ENCODE data around the gene C6orf132. TPM values are rescaled to one million over a fixed set of nuclear protein-coding genes. Genes with fewer than 3 reads are reported as not detected.

Gene C6orf132
- total and polyA plus RNA-seq, 2 experiments from 2014 or later = 22.2 to 40.9 TPM

GRCh38 chr6:42138190-42138589 is 4.2 kb downstream of the C6orf132 start:
- H3K27ac ChIP-seq (ENCODE audit: low read depth) = peak overlapping the region; percentile 97
- H3K4me2 ChIP-seq = peak overlapping the region; percentile 99; the same call in 1 of the 2 replicates
- H3K4me1 ChIP-seq (ENCODE audit: insufficient read depth) = peaks cover 74% of the 10 kb centered on the region
- Mint-ChIP-seq H3K4me3 (peak overlapping the region; percentile 41; the same call in 2 of the 3 replicates), H3K27me3 (ENCODE audit: insufficient read depth, low read depth, poor library complexity) (peaks cover 19% of the 10 kb centered on the region), H3K9me3 (no peaks in the 10 kb centered on the region), H3K27ac (peak overlapping the region; percentile 87), H3K4me1 (peaks cover 69% of the 10 kb centered on the region), H3K36me3 (ENCODE audit: low read depth) (peaks cover 24% of the 10 kb centered on the region)
- ATAC-seq = no peak
- peak overlapping the region; percentile 99; the same call in 1 of the 2 replicates for H3K4me3 ChIP-seq
- no peak for DNase-seq (ENCODE audit: low spot score)
- peaks cover 36% of the 10 kb centered on the region for H3F3A ChIP-seq (replicated peaks; ENCODE audit: low read depth)
- TF ChIP-seq REST (IDR thresholded peaks at IDR 0.05; ENCODE audit: unreplicated experiment) = no peak
- no peak for TF ChIP-seq ZNF331 (CRISPR knock-in tag; IDR thresholded peaks at IDR 0.05; ENCODE audit: low read depth)
- TF ChIP-seq STAT1 (IDR thresholded peaks at IDR 0.05; ENCODE audit: unreplicated experiment) = no peak
- TF ChIP-seq EZH2phosphoT487 (IDR thresholded peaks at IDR 0.05; ENCODE audit: unreplicated experiment) = no peak
- no peak for TF ChIP-seq NANOG (IDR thresholded peaks at IDR 0.05; ENCODE audit: borderline replicate concordance)
- TF ChIP-seq JUNB (IDR thresholded peaks at IDR 0.05; ENCODE audit: unreplicated experiment) = no peak
- no peak for TF ChIP-seq EZH2 (IDR thresholded peaks at IDR 0.05; ENCODE audit: low read depth, unreplicated experiment)
- TF ChIP-seq ZNF114 (CRISPR knock-in tag; IDR thresholded peaks at IDR 0.05) = no peak
- TF ChIP-seq CTCF (conservative IDR thresholded peaks at IDR 0.05; ENCODE audit: low read depth in 2 of 2) = no peak
- no peak for TF ChIP-seq CREB1 (CRISPR knock-in tag; IDR thresholded peaks at IDR 0.05; ENCODE audit: low read depth)
- TF ChIP-seq POLR2AphosphoS5 (IDR thresholded peaks at IDR 0.05; ENCODE audit: low read depth) = no peak
- TF ChIP-seq ZNF462 (CRISPR knock-in tag; IDR thresholded peaks at IDR 0.05) = no peak
- no peak for TF ChIP-seq ETS1 (IDR thresholded peaks at IDR 0.05)
- peaks cover 12% of the 10 kb centered on the region; the same call in 1 of the 2 replicates for H3K36me3 ChIP-seq (ENCODE audit: insufficient read depth)
- H3K9me2 ChIP-seq (ENCODE audit: insufficient read depth) = no peaks in the 10 kb centered on the region
- H3K79me2 ChIP-seq (replicated peaks; ENCODE audit: insufficient read depth) = peaks cover 81% of the 10 kb centered on the region
- H3K27me3 ChIP-seq (ENCODE audit: insufficient read depth) = no peaks in the 10 kb centered on the region
- H4K20me1 ChIP-seq (replicated peaks; ENCODE audit: insufficient read depth) = peaks cover 44% of the 10 kb centered on the region
- no peak overlapping the region for H2AFZ ChIP-seq
